Activated CD4-positive, alpha-beta T cell treated with anti-CD3 and anti-CD28 coated beads, Interleukin-2, amount 50 U/mL, for 24 hours (primary cell): ENCODE measurements around the gene SBDS.
"Not testable (repeated sequence)": the region's sequence is repeated elsewhere in the genome, so short reads cannot be mapped to it uniquely, and the experiment has no call there.

ENCODE experiments used
- DNase-seq, 2 donors: peaks; one replicate each; pipeline ENCODE4 v3.0.0-alpha.2; 2020; ENCODE audit warnings: low read depth in 1 of 2, low spot score in 1 of 2

SBDS gene

DNA sequence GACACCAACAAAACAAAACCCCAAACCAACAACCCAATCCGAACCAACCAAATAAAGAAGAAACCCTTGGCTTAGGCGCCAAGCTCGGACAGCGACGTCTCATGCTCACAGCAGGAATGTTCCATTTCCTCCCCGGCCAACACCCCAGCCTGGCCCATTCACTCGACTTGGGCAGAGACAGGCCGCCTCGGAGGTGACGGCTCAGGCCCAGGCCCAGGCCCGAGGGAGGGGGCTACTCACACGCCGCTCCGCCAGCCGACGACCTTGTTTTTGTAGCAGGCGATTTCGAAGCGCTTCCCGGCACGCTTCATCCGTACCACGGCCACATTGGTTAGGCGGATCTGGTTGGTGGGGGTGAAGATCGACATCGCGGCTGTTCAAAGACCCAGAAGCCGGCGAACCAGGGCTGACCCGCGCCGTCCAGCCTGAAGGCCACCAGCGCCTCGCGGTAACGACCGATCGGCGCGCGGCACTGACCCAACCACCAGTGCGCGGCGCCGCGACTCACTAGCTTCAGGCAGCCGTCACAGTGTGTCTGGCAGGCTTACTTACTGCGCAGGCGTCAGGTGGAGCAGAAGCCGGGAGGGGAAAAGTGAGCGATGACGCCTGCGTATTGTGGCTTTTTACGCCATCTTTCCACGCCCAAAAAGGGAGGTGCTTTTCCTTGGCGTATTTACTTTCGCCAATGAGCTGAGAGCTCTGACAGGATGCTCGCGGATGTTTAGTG lies at the start of gene SBDS:
Gene SBDS, minus strand, starts transcription at position 537 of the 727 bp plus-strand sequence. Its CDS starts 169 bp downstream, at position 368.
- DNase-seq = peak; percentile 76 to 93

DNA sequence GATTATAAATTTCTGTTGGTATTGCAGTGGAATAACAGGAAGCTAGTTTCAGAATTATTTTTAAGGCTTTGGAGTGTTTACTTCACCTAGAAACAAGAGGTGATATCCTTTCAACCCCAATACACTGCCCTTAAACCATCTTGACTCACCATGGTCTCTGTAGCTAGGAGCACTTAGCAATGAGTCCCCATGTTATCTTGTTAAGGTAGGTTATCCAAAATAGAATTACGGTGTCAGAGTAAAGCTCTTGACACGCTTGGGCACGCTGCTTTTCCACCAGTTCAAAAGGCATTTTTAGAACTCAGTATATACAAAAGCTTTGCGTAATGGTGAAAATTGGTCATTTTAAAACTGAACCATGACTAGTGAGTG lies 48.2 kb upstream of the SBDS start:
- DNase-seq = not testable (repeated sequence)

DNA sequence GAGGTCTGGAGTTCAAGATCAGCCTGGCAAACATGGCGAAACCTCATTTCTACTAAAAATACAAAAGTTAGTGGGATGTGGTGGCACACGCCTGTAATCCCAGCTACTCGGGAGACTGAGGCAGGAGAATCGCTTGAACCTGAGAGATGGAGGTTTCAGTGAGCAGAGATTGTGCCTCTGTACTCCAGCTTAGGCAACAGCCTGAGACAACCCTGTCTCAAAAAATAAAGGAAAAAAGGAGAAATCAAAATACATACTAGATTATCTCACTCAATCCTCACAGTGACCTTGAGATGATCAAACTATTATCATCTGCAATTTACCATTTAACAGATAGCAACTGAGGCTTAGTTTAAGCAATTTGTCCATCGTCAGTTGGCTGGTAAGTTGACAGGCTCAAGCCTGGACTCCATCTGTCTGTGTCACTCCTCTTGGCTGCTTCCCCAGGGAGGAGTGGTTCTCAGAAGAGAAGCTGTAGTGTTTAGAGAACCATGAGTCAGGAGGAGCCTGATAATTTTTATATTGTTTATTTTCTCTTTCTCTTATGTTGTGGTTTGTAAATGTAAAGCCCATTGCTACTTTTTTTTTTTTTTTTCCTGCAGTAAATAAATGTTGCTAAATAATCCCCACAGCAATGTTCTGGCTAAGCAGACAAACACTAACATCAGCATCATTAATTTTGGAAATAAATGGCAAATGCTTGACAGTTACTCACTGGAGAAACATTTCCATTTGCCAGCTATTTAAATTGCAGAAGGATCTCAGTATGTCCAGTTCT lies 47.6 kb upstream of the SBDS start:
- DNase-seq = not testable (repeated sequence)

DNA sequence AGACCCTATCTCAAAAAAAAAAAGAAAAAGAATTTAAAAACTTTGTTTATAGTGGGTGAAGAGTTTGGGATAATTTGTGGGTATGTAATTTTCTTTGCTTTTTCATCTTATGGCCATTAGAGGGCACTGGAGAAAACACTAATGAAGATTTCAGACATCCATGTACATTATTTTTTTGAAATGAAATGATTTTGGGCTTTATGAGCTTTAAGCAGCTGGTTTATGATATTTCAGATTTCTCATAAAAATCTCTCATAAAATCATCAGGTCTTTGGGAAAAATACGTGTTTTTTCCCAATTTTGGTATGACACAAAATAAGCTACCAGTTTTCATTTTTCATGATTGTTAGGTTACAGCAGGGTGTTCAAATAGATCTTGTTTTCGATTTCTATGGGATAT lies 45.4 kb upstream of the SBDS start:
- not testable (repeated sequence) for DNase-seq

DNA sequence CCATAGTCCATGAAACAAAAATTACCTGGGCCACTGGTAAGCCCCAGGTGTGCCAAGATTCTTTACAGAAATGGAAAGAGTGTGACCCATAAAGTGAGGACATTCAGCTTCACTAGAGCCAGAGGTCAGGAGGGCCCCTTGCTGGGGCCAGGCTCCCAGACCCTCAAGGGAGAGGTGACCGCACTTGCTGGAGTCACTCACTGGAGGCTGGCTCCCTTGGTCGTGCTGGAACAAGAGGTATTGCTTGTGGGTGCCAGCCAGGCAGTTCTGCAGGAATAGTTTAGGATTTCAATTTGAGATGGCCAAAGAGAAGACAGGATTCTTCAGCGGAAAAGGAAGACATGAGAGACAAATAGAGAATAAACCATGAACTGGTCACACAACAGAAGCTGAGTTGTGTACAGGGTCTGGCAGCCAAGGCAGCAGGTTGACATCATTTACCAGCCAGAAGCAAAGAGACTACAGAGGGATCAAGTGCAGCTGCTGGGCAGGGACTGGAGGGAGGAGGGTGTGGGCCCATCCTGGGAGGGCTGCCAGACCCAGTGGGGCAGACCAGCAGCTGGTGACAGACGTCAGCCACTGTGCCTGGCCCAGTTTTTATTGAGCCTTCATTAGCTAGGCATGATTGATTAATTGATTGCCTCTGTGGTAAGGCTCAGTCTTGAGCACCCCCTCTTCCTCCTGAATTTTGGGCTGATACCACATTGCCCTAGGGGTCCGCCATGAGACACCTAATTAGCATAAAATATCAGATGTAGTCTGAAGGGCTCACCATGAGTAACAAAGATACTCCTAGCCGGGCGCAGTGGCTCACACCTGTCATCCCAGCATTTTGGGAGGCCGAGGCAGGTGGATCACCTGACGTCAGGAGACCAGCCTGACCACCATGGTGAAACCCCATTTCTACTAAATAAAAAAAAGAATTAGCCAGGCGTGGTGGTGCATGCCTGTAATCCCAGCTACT lies 41.3 kb upstream of the SBDS start:
- not testable (repeated sequence) for DNase-seq

DNA sequence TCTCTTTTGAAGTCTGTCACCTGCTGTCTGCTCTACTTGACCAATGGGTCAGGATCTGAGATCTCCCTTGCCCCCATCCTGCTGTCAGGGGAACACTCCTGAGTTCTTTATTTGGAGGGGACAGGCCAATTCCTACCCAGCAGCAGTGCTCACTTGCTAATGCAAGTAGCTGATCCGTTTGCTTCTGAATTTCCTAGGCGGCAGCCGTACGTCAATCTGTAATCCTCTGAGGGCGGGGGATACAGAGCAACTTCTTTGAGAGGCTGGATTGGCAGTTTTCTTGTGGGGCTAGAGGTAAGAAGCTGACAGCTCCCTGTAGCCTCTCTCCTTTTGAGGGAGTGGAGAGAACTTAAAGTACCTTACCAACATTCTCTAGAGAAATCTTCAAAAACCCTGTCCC lies 37.9 kb upstream of the SBDS start:
- DNase-seq = no peak

DNA sequence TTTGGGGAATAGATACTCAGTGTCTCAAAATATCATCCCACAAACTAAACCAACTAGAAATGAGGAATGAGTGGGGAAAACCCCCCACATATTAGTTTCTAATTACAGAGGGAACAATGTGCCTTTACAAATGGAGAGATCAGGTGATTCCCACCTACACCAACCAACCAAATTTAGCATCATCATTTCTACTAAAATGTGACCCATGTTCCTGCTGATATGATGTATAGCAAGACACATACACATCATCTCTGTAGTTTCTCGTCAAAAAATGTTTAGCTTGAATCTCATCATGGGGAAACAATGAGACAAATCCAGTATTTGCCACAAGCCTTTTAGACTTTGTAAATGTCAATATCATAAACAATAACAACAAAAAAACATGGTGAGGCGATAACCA lies 36.3 kb upstream of the SBDS start:
- DNase-seq = not testable (repeated sequence)

DNA sequence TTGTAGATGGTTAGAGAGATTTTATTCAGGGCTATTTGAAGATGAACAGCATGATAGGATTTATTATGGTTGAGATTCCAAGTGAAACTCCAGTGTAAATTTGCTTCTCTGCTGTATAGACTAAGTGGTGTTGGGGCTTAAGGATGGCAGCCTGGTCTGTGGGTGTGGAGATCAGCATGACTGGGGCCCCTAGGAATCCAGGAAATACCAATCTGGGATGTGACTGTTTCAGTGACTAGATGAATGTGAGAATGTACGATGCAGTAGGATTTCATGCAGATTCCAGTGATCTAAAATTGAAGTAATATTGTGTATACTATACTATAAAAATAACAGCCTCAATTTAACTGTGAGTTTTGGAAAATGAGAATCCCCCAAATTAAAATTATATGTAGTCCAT lies 30.1 kb upstream of the SBDS start:
- not testable (repeated sequence) for DNase-seq

DNA sequence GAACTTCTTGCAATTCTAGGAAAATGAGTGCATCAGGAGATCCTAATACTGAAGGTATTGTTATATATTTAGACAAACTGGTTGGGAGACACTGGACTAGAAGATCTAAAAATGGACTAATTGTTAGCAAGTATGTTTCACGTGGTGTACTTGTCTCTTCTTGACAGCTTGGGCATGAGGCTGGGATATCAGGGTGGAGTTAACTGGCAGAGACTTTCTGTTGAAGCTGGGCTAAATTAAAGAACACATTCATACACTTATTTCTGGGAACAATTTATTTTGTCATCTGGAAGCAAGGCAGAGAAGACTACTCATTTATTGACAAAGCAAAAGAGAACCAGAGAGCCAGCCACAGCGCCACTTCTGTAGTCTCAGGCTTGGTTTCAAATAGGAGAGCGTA lies 27.1 kb upstream of the SBDS start:
- DNase-seq = no peak

DNA sequence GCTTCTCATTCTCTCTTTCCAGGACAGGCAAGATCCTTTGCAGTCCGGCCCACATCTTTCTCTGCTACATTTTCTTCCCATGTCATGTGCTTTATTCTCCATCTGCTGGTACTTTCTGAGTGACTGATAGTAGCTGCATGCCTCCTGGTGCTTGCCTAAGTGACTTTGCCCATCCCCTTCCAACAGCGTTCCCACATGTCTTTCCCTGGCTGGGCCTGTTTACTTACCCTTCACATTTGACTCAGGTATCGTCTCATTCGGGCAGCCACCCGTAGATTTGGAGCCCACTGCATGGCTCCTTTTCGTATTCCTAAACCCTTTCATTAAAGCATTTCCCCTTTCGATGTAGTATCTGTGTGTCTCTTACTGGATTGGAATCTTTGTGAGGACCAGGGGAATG lies 25.9 kb upstream of the SBDS start:
- DNase-seq = no peak

DNA sequence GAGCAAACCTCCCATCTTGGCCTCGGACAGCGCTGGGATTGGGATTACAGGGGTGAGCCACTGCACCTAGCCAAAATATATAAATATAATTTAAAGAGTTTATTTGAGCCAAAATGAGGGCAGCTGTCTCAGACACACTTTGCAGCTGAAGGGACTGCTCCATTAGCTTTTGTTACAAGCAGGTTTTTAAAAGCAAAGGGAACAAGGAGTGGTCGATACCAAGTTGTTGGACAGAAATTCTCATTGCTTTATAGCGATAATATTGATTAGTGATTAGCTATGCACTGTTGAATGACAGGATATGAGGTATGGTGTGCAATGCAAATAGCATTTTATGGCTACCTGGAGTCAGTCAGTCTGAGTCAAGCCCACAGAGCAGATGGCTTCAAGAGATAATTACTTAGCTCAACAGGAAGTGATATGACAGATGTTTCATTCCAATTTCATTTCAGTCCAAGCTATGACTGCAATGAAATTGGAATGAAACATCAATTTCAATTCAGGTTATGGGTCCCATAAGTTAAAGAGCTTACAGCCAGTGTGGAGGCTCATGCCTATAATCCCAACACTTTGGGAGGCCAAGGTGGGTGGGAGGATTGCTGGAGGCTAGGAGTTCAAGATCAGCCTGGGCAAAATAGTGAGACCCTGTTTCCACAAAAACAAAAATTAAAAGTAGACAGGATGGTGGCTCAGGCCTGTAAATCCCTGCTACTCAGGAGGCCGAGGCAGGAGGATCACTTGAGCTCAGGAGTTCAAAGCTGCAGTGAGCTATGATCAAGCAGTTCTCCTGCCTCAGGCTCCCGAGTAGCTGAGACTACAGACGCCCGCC lies 24.4 kb upstream of the SBDS start:
- no peak for DNase-seq

DNA sequence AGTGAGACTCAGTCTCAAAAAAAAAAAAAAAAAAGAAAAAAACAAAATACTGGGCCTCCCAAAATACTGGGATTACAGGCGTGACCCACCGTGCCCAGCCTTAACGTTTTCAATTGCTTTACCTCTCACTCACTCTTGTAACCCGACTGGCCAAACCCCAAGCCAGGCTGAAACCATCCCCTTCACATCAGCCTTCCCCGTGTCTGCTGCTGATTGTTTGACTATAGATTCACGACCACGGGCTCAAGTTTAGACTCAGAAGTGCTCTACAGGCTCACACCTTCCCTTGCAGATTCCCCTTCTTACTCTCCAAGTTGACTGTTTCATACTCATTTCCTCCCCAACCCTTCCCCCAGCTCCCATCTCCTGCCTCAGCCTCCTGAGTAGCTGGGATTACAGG lies 23.6 kb upstream of the SBDS start:
- no peak for DNase-seq

DNA sequence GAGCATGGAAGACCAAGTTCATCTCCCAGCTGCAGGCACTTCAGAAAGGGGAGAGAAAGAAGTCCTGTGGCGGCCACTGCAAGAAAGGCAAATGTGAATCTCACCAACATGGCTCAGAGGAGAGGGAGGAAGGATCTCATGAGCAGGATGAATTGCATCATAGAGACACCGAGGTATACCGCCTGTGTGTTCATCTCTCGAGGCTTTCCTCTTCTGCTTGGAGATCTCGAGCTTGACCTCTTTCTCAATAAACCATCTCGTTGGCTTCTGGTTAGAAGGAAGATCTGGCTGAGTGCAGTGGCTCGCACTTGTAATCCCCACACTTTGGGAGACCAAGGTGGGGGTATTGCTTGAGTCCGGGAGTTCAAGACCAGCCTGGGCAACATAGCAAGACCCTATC lies 22.6 kb upstream of the SBDS start:
- DNase-seq = not testable (repeated sequence)

DNA sequence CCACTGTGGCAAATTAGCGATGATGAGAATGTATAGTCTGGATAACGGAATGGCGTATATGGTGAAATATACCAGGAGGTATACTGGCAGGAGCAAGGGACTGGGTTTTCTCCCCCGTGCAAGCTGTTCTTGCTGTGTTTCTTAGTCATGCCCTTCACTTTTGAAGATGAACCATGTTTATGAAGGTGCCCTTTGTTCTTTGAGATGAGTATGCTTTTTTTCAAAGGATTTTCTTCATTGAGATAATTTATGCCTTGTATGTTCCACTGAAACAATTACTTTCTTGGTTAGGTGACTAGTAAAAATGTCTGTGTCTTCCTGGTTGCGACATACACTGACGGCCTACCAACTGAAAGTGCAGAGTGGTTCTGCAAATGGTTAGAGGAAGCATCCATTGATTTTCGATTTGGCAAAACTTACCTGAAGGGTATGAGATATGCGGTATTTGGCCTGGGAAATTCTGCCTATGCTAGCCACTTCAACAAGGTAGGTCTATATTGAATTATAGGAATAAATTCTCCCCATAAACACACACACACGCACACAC lies 18.8 kb upstream of the SBDS start:
- not testable (repeated sequence) for DNase-seq

DNA sequence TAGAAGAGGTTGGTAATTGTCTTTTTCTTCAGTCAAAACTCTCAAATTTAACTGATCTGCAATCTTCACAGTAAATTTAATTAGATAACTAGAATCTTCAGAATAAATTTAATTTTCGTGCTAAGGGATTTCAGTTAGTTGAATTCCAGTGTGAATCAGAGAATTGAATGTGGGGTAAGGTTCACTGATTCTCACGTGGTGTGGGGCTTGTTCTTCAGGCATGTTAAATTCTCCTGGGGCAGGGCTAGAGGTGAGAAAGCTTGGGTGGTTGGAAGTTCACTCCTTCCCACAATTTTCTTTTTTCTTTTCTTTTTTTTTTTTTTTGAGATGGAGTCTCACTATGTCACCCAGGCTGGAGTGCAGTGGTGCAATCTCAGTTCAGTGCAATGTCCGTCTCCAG lies 14.3 kb upstream of the SBDS start:
- DNase-seq = not testable (repeated sequence)

DNA sequence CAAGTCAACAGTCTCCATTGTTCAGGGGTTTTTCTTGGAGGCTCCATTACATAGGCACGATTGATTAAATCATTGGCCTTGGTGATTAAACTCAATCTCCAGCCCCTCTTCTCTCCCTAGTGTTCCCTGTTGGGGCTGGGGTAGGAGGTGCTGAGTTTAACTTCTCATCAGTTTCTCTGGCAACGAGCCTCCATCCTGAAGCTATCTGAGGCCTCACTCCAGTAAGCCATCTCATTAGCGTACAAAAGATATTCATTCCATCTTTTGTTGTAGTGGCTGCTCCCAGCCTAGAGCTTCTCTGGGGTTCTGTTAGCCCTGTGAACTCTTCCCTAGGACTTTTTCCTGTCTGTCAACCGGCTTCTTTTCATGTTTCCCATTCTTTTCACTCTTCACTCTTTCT lies 12.9 kb upstream of the SBDS start:
- DNase-seq = no peak

DNA sequence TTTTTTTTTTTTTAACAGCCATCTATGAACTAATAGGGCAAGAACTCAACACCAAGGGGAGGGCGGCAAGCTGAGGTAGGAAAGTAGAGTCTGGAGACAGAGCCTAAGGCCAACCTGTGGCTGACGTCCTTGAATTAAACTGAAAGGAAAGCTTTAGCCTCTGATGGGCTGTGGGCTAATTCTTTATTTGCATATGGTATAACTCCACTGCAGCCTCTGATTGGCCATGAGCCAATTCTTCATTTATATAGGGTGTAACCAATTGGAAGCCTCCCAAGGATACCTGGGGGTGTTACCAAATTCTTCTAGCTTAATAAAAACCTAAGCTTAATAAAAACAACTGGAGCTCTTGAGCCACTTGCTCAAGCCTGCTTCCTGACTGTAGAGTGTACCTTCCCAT lies 11.6 kb upstream of the SBDS start:
- DNase-seq = no peak

DNA sequence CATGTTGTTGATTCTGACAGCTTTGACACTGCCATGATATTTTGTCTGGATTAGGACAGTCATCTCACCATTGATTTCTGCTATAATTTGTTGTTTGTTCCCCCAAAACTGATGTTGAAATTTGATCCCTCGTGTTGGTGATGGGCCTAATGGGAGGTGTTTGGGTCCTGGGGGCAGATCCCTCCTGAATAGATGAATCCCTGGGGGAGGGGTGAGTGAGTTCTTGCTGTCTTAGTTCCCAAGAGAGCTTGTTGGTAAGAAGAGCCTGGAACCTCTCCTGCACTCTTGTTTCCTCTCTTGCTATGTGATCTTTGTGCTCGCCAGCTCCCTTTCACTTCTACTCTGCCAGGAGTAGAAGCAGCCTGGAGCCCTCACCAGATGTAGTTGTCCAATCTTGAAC lies 8.8 kb upstream of the SBDS start:
- not testable (repeated sequence) for DNase-seq

DNA sequence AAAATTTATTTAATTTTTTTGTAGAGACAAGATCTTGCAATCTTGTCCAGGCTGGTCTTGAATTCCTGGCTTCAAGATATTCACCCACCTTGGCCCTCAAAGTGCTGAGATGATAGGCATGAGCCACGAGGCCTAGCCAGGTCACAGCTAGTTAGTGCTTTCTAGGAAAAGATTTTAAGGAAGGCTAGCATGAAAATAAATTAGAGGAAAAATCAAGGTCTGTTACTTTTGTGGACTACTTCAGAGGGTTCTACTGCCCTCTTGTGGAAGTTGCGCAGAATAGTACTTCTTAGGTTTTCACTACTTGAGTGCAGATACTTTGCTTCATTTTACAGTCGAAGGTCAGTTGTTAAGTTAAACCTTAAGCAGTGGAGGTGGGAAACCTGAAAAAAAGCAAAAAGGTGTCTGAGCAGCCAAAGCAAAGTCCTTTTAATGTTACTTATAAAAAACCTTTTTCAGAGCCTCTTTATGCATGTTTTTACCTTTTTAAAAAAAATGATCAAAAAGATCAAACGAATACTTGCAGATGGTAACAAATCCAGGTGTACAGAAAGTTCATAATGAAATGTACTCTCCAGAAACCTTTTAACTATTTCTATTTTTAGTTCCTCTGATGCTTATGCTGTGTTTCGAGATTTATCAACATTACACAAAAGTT lies 5.3 kb upstream of the SBDS start:
- DNase-seq = not testable (repeated sequence)
